KMS-11 (cell line): ENCODE data around the gene DNAJC21.

Experiments
- H2AFZ ChIP-seq: fragments of 200-600 bp; sonication (generic); 2 replicates; pipeline ENCODE4 v1.6.1; 2016; ENCODE audit warnings: antibody characterized with exemption, mixed run types, low read depth
- H3K27ac ChIP-seq: fragments of 200-600 bp; sonication (generic); 2 replicates; pipeline ENCODE4 v1.6.1; 2016; ENCODE audit warnings: mild to moderate bottlenecking, mixed run types
- H3K27me3 ChIP-seq: fragments of 200-600 bp; sonication (generic); 2 replicates; pipeline ENCODE4 v1.6.1; 2017; ENCODE audit warnings: mild to moderate bottlenecking, low read depth, mixed run types, moderate library complexity; ENCODE audit not compliant: insufficient read depth
- H3K36me3 ChIP-seq: fragments of 200-600 bp; sonication (generic); 2 replicates; pipeline ENCODE4 v1.6.1; 2017; ENCODE audit warnings: mild to moderate bottlenecking, mixed run types; ENCODE audit not compliant: insufficient read depth
- H3K4me1 ChIP-seq: fragments of 200-600 bp; sonication (generic); 2 replicates; pipeline ENCODE4 v1.6.1; 2016; ENCODE audit warnings: mild to moderate bottlenecking, low read depth, mixed run types; ENCODE audit not compliant: poor library complexity, severe bottlenecking
- H3K4me2 ChIP-seq: fragments of 200-600 bp; sonication (generic); 2 replicates; pipeline ENCODE4 v1.7.0; 2016; ENCODE audit warnings: mild to moderate bottlenecking, mixed run types
- H3K4me3 ChIP-seq: fragments of 200-600 bp; sonication (generic); IDR thresholded peaks from 2 replicates; pipeline ENCODE4 v1.6.1; 2017; ENCODE audit warnings: low read depth, low read length, mixed read lengths; ENCODE audit not compliant: insufficient read depth
- H3K79me2 ChIP-seq: fragments of 200-600 bp; sonication (generic); 2 replicates; pipeline ENCODE4 v1.6.1; 2016; ENCODE audit warnings: low read depth, mixed run types; ENCODE audit not compliant: insufficient read depth
- H3K9ac ChIP-seq: fragments of 200-600 bp; sonication (generic); 2 replicates; pipeline ENCODE4 v1.6.1; 2016; ENCODE audit warnings: mild to moderate bottlenecking, mixed run types
- H4K20me1 ChIP-seq: fragments of 200-600 bp; sonication (generic); 2 replicates; pipeline ENCODE4 v1.6.1; 2016; ENCODE audit warnings: mild to moderate bottlenecking, mixed run types; ENCODE audit not compliant: insufficient read depth
- CTCF ChIP-seq: fragments of 200-600 bp; sonication (generic); conservative IDR thresholded peaks from 2 replicates; pipeline ENCODE4 v1.6.1; 2017; ENCODE audit warnings: low read depth, mild to moderate bottlenecking, antibody characterized with exemption, low read length, moderate library complexity, mixed read lengths

DNAJC21 gene

GRCh38 chr5:34897646-34898045, 31.7 kb upstream of the DNAJC21 start:
- Histone ChIP-seq H4K20me1 (no peaks in the 10 kb centered on the region), H3K27me3 (no peaks in the 10 kb centered on the region), H2AFZ (no peak overlapping the region), H3K79me2 (no peaks in the 10 kb centered on the region), H3K4me2 (no peak overlapping the region), H3K9ac (no peak overlapping the region), H3K36me3 (no peaks in the 10 kb centered on the region), H3K4me1 (no peaks in the 10 kb centered on the region), H3K27ac (no peak overlapping the region), H3K4me3 (no peak overlapping the region)
- no peak for TF ChIP-seq CTCF

GRCh38 chr5:34898258-34898895, 31.0 kb upstream of the DNAJC21 start:
- Histone ChIP-seq H3K4me1 (no peaks in the 10 kb centered on the region), H3K9ac (no peak overlapping the region), H4K20me1 (no peaks in the 10 kb centered on the region), H3K4me3 (no peak overlapping the region), H3K4me2 (no peak overlapping the region), H3K79me2 (no peaks in the 10 kb centered on the region), H2AFZ (no peak overlapping the region), H3K27me3 (no peaks in the 10 kb centered on the region), H3K36me3 (no peaks in the 10 kb centered on the region), H3K27ac (no peak overlapping the region)
- TF ChIP-seq CTCF, result peak; percentile 83

- Histone ChIP-seq H3K4me3 (no peak overlapping the region), H3K36me3 (no peaks in the 10 kb centered on the region), H3K79me2 (no peaks in the 10 kb centered on the region), H4K20me1 (no peaks in the 10 kb centered on the region), H3K4me2 (no peak overlapping the region), H3K27me3 (no peaks in the 10 kb centered on the region), H3K4me1 (no peaks in the 10 kb centered on the region), H3K27ac (no peak overlapping the region), H2AFZ (no peak overlapping the region), H3K9ac (no peak overlapping the region)
- no peak for TF ChIP-seq CTCF
Observed at GRCh38 chr5:34899066-34899465, 30.3 kb upstream of the DNAJC21 start.

- Histone ChIP-seq H2AFZ (no peak overlapping the region), H3K36me3 (no peaks in the 10 kb centered on the region), H3K4me2 (no peak overlapping the region), H3K27me3 (no peaks in the 10 kb centered on the region), H3K27ac (no peak overlapping the region), H4K20me1 (no peaks in the 10 kb centered on the region), H3K9ac (no peak overlapping the region), H3K4me3 (no peak overlapping the region), H3K4me1 (no peaks in the 10 kb centered on the region), H3K79me2 (no peaks in the 10 kb centered on the region)
- no peak for TF ChIP-seq CTCF
Observed at GRCh38 chr5:34900652-34901051, 28.7 kb upstream of the DNAJC21 start.
